WTC11 (cell line): Measurements from ENCODE around the gene RNF150. TPM values are rescaled to one million over a fixed set of nuclear protein-coding genes. Genes with fewer than 3 reads are reported as not detected.

Source experiments
- ATAC-seq: fragments of 200-7000 bp; cut with Tn5 transposase; 2 replicates; pipeline ENCODE4 v1.10.0; 2021; ENCODE audit warnings: mild to moderate bottlenecking, moderate library complexity
- CTCF ChIA-PET: fragments of 300-600 bp; sonication (Branson Sonifier 250); formaldehyde crosslinking; loops from one replicate; lab custom pipeline; 2021; ENCODE audit warnings: antibody characterized with exemption; lab: Charles Lee
- POLR2A ChIA-PET: fragments of 350-600 bp; sonication (Branson Sonifier 250); formaldehyde crosslinking; loops from one replicate; lab custom pipeline; 2021; ENCODE audit warnings: antibody characterized with exemption; lab: Charles Lee
- DNase-seq: peaks from one replicate; pipeline ENCODE4 v3.0.0; 2021; ENCODE audit warnings: low spot score
- H3K27ac Mint-ChIP-seq: 2 replicates; pipeline ENCODE4 v1.8.0; 2021; ENCODE audit warnings: mixed read lengths
- H3K27me3 Mint-ChIP-seq: 2 replicates; pipeline ENCODE4 v1.8.0; 2021; ENCODE audit warnings: low read depth, mild to moderate bottlenecking, moderate library complexity, mixed read lengths
- H3K36me3 Mint-ChIP-seq: 2 replicates; pipeline ENCODE4 v1.8.0; 2021; ENCODE audit warnings: mixed read lengths
- H3K4me1 Mint-ChIP-seq: 2 replicates; pipeline ENCODE4 v1.8.0; 2022; ENCODE audit warnings: mixed read lengths
- H3K4me3 Mint-ChIP-seq: 2 replicates; pipeline ENCODE4 v1.8.0; 2021; ENCODE audit warnings: mild to moderate bottlenecking, moderate library complexity, mixed read lengths
- H3K9me3 Mint-ChIP-seq: 2 replicates; pipeline ENCODE4 v1.8.0; 2021; ENCODE audit warnings: mixed read lengths
- ATF1 ChIP-seq: sonication (generic); formaldehyde crosslinking; IDR thresholded peaks from 2 replicates; pipeline ENCODE4 v1.8.1; 2023; ENCODE audit warnings: mild to moderate bottlenecking, moderate library complexity, missing genetic modification reagents
- CDX4 ChIP-seq: fragments of 250-450 bp; sonication (Bioruptor Pico); IDR thresholded peaks from 2 replicates; pipeline ENCODE4 v1.9.0; 2021; ENCODE audit warnings: moderate library complexity, mild to moderate bottlenecking, inconsistent platforms, borderline replicate concordance
- ETV6 ChIP-seq: sonication (generic); formaldehyde crosslinking; IDR thresholded peaks from 2 replicates; pipeline ENCODE4 v1.8.1; 2022; ENCODE audit warnings: mild to moderate bottlenecking, missing genetic modification reagents
- GTF2I ChIP-seq: fragments of 250-450 bp; sonication (Bioruptor Pico); conservative IDR thresholded peaks from 2 replicates; pipeline ENCODE4 v1.4.0; 2021; ENCODE audit warnings: mild to moderate bottlenecking
- IRF2 ChIP-seq: sonication (generic); formaldehyde crosslinking; IDR thresholded peaks from 2 replicates; pipeline ENCODE4 v1.8.0; 2022; ENCODE audit warnings: low read depth, missing genetic modification reagents, borderline replicate concordance
- MYBL2 ChIP-seq: sonication (generic); formaldehyde crosslinking; IDR thresholded peaks from 2 replicates; pipeline ENCODE4 v1.8.1; 2023; ENCODE audit warnings: mild to moderate bottlenecking, moderate library complexity, missing genetic modification reagents
- NR3C1 ChIP-seq: sonication (generic); formaldehyde crosslinking; conservative IDR thresholded peaks from 2 replicates; pipeline ENCODE4 v1.8.1; 2023; ENCODE audit warnings: low read depth, mild to moderate bottlenecking, missing genetic modification reagents
- OVOL2 ChIP-seq: fragments of 250-450 bp; sonication (Bioruptor Pico); IDR thresholded peaks from 2 replicates; pipeline ENCODE4 v1.9.0; 2021; ENCODE audit warnings: mild to moderate bottlenecking, borderline replicate concordance
- PRDM15 ChIP-seq: sonication (generic); formaldehyde crosslinking; IDR thresholded peaks from 2 replicates; pipeline ENCODE4 v1.8.0; 2022; ENCODE audit warnings: missing genetic modification reagents
- SMAD3 ChIP-seq: sonication (generic); formaldehyde crosslinking; IDR thresholded peaks from 2 replicates; pipeline ENCODE4 v1.8.0; 2022; ENCODE audit warnings: missing genetic modification reagents, mild to moderate bottlenecking, borderline replicate concordance
- SMAD4 ChIP-seq: sonication (generic); formaldehyde crosslinking; IDR thresholded peaks from 2 replicates; pipeline ENCODE4 v1.8.0; 2022; ENCODE audit warnings: mild to moderate bottlenecking, missing genetic modification reagents
- TCF7 ChIP-seq: sonication (generic); formaldehyde crosslinking; IDR thresholded peaks from 2 replicates; pipeline ENCODE4 v1.8.0; 2022; ENCODE audit warnings: mild to moderate bottlenecking, low read depth, missing genetic modification reagents, moderate library complexity
- ZNF416 ChIP-seq: fragments of 250-450 bp; sonication (Bioruptor Pico); IDR thresholded peaks from 2 replicates; pipeline ENCODE4 v1.9.0; 2021; ENCODE audit warnings: mild to moderate bottlenecking, inconsistent platforms
- ZNF512 ChIP-seq: sonication (generic); formaldehyde crosslinking; IDR thresholded peaks from 2 replicates; pipeline ENCODE4 v1.8.1; 2022; ENCODE audit warnings: missing genetic modification reagents, borderline replicate concordance
- total RNA-seq: library from RNA; stranded (reverse); gene quantifications from 3 replicates; pipeline ENCODE4 v1.2.3, GENCODE V29; 2021
- TF ChIP-seq, protein P1 (sequence below): sonication (generic); formaldehyde crosslinking; IDR thresholded peaks from 2 replicates; pipeline ENCODE4 v1.8.1; 2023; ENCODE audit warnings: mild to moderate bottlenecking, missing genetic modification reagents
- TF ChIP-seq, protein P2 (sequence below): sonication (generic); formaldehyde crosslinking; IDR thresholded peaks from 2 replicates; pipeline ENCODE4 v1.8.1; 2023; ENCODE audit warnings: mild to moderate bottlenecking, missing genetic modification reagents
- TF ChIP-seq, protein P3 (sequence below): sonication (generic); formaldehyde crosslinking; IDR thresholded peaks from 2 replicates; pipeline ENCODE4 v1.8.1; 2022; ENCODE audit warnings: low read depth, missing genetic modification reagents, borderline replicate concordance

Gene RNF150
- total RNA-seq, 1 experiment from 2014 or later = 5.9 TPM

DNA sequence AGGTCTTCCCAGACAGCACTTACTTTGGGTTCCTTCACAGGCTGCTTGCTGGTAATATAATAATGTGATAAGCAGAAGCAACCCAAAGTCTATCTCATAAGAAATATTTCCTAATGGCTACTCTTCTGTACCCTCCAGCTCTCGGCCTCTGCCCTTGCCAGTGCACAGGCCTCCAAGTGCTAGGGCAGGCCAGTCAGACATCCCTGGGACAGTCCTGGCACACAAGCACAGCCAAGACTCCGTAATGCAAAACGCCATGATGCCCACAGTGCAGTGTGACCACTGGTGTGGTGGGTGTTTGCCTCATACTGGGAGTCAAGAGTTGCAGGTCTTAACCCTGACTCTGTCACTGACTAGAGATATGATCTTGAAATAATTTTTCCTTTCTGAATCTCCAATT is 35.1 kb downstream of the RNF150 start (continued):
- no peak for TF ChIP-seq ZNF512 (CRISPR knock-in tag)
- TF ChIP-seq, protein P1, sequence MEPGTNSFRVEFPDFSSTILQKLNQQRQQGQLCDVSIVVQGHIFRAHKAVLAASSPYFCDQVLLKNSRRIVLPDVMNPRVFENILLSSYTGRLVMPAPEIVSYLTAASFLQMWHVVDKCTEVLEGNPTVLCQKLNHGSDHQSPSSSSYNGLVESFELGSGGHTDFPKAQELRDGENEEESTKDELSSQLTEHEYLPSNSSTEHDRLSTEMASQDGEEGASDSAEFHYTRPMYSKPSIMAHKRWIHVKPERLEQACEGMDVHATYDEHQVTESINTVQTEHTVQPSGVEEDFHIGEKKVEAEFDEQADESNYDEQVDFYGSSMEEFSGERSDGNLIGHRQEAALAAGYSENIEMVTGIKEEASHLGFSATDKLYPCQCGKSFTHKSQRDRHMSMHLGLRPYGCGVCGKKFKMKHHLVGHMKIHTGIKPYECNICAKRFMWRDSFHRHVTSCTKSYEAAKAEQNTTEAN (CRISPR knock-in tag) = no peak
- TF ChIP-seq ETV6 (CRISPR knock-in tag) = no peak
- TF ChIP-seq TCF7 (CRISPR knock-in tag) = no peak

GRCh38 chr4:141090473-141090872 is 42.8 kb downstream of the RNF150 start:
- DNase-seq = no peak
- no peak overlapping the region for H3K4me3 Mint-ChIP-seq

More at GRCh38 chr4:141090473-141090872, 42.8 kb downstream of the RNF150 start:
- H3K4me1 Mint-ChIP-seq = no peaks in the 10 kb centered on the region
- TF ChIP-seq, protein P2, sequence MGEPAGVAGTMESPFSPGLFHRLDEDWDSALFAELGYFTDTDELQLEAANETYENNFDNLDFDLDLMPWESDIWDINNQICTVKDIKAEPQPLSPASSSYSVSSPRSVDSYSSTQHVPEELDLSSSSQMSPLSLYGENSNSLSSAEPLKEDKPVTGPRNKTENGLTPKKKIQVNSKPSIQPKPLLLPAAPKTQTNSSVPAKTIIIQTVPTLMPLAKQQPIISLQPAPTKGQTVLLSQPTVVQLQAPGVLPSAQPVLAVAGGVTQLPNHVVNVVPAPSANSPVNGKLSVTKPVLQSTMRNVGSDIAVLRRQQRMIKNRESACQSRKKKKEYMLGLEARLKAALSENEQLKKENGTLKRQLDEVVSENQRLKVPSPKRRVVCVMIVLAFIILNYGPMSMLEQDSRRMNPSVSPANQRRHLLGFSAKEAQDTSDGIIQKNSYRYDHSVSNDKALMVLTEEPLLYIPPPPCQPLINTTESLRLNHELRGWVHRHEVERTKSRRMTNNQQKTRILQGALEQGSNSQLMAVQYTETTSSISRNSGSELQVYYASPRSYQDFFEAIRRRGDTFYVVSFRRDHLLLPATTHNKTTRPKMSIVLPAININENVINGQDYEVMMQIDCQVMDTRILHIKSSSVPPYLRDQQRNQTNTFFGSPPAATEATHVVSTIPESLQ (CRISPR knock-in tag) = no peak
- TF ChIP-seq CDX4 (CRISPR knock-in tag) = no peak
- TF ChIP-seq NR3C1 = no peak
- TF ChIP-seq OVOL2 (CRISPR knock-in tag) = no peak
- no peak for TF ChIP-seq ZNF416 (CRISPR knock-in tag)
- no peak for TF ChIP-seq SMAD4 (CRISPR knock-in tag)
- no peak for TF ChIP-seq ATF1 (CRISPR knock-in tag)
- TF ChIP-seq, protein P3, sequence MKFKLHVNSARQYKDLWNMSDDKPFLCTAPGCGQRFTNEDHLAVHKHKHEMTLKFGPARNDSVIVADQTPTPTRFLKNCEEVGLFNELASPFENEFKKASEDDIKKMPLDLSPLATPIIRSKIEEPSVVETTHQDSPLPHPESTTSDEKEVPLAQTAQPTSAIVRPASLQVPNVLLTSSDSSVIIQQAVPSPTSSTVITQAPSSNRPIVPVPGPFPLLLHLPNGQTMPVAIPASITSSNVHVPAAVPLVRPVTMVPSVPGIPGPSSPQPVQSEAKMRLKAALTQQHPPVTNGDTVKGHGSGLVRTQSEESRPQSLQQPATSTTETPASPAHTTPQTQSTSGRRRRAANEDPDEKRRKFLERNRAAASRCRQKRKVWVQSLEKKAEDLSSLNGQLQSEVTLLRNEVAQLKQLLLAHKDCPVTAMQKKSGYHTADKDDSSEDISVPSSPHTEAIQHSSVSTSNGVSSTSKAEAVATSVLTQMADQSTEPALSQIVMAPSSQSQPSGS (CRISPR knock-in tag) = no peak
- no peak for TF ChIP-seq PRDM15 (CRISPR knock-in tag)
- TF ChIP-seq GTF2I (CRISPR knock-in tag) = no peak
- TF ChIP-seq IRF2 = no peak
- no peak for TF ChIP-seq MYBL2 (CRISPR knock-in tag)
- no peak for TF ChIP-seq SMAD3 (CRISPR knock-in tag)
- TF ChIP-seq, all 79 proteins: peak for 0
- POLR2A ChIA-PET = interaction anchor here (0.6 kb wide), 1 partner anchor 265 kb away, joined by 3 read pairs; no protein-coding TSS in a partner anchor
- Mint-ChIP-seq H3K36me3 (peaks cover 8% of the 10 kb centered on the region), H3K27me3 (no peaks in the 10 kb centered on the region), H3K27ac (no peak overlapping the region), H3K9me3 (peaks cover 18% of the 10 kb centered on the region)
- ATAC-seq = no peak
- CTCF ChIA-PET = no interaction called here
